ENCODE data around the gene AGK.
"Not testable (repeated sequence)": the region's sequence is repeated elsewhere in the genome, so short reads cannot be mapped to it uniquely, and the experiment has no call there.

The AGK gene

GRCh38 chr7:141686670-141687069 lies 135.5 kb downstream of the AGK start:
- Histone ChIP-seq H3K9ac (ENCODE audit: low read length) (no peak overlapping the region), H3K27me3 (ENCODE audit: insufficient read depth, low read length, poor library complexity) (no peaks in the 10 kb centered on the region), H3K27ac (ENCODE audit: low read depth, low read length) (no peak overlapping the region), H4K5ac (ENCODE audit: low read length) (no peak overlapping the region), H3K18ac (ENCODE audit: low read length) (no peak overlapping the region), H3K56ac (ENCODE audit: low read length) (no peak overlapping the region), H2BK15ac (replicated peaks; ENCODE audit: low read depth) (no peak overlapping the region), H3K23ac (ENCODE audit: low read length) (no peak overlapping the region), H4K8ac (ENCODE audit: low read depth, low read length) (no peak overlapping the region), H3K79me2 (ENCODE audit: control insufficient read depth, insufficient read depth, low read length) (peaks cover 5% of the 10 kb centered on the region), H3K4me1 (ENCODE audit: control insufficient read depth, low read depth, low read length) (peaks cover 8% of the 10 kb centered on the region), H3K4ac (ENCODE audit: low read depth, low read length) (no peak overlapping the region), H3K4me2 (ENCODE audit: low read length) (no peak overlapping the region), H3K4me3 (ENCODE audit: low read length) (no peak overlapping the region), H3K36me3 (ENCODE audit: control insufficient read depth, insufficient read depth, low read length) (no peaks in the 10 kb centered on the region), H2BK5ac (ENCODE audit: low read length) (no peak overlapping the region), H2BK120ac (ENCODE audit: low read depth, low read length) (no peak overlapping the region), H2AK5ac (ENCODE audit: low read length) (no peak overlapping the region), H3K79me1 (ENCODE audit: low read length) (peaks cover 11% of the 10 kb centered on the region)
- no CpG with 5 or more reads among the region's 6 CpGs for whole genome bisulfite sequencing (ENCODE audit: extremely low coverage, insufficient coverage, low lambda C conversion rate)
- DNase-seq = no peak

- no CpG with 5 or more reads among the region's 5 CpGs for whole genome bisulfite sequencing (ENCODE audit: extremely low coverage, insufficient coverage, low lambda C conversion rate)
- Histone ChIP-seq H3K56ac (ENCODE audit: low read length) (no peak overlapping the region), H3K27me3 (ENCODE audit: insufficient read depth, low read length, poor library complexity) (no peaks in the 10 kb centered on the region), H3K9ac (ENCODE audit: low read length) (no peak overlapping the region), H3K79me2 (ENCODE audit: control insufficient read depth, insufficient read depth, low read length) (peaks cover 5% of the 10 kb centered on the region), H2BK120ac (ENCODE audit: low read depth, low read length) (no peak overlapping the region), H3K23ac (ENCODE audit: low read length) (no peak overlapping the region), H2BK5ac (ENCODE audit: low read length) (no peak overlapping the region), H3K4me1 (ENCODE audit: control insufficient read depth, low read depth, low read length) (peaks cover 8% of the 10 kb centered on the region), H4K5ac (ENCODE audit: low read length) (no peak overlapping the region), H3K4ac (ENCODE audit: low read depth, low read length) (no peak overlapping the region), H2BK15ac (replicated peaks; ENCODE audit: low read depth) (no peak overlapping the region), H2AK5ac (ENCODE audit: low read length) (no peak overlapping the region), H3K4me2 (ENCODE audit: low read length) (no peak overlapping the region), H3K36me3 (ENCODE audit: control insufficient read depth, insufficient read depth, low read length) (no peaks in the 10 kb centered on the region), H3K18ac (ENCODE audit: low read length) (no peak overlapping the region), H3K79me1 (ENCODE audit: low read length) (peaks cover 12% of the 10 kb centered on the region), H3K27ac (ENCODE audit: low read depth, low read length) (no peak overlapping the region), H3K4me3 (ENCODE audit: low read length) (no peak overlapping the region), H4K8ac (ENCODE audit: low read depth, low read length) (no peak overlapping the region)
- DNase-seq = no peak
Observed at GRCh38 chr7:141688043-141688442, 136.8 kb downstream of the AGK start.

DNA sequence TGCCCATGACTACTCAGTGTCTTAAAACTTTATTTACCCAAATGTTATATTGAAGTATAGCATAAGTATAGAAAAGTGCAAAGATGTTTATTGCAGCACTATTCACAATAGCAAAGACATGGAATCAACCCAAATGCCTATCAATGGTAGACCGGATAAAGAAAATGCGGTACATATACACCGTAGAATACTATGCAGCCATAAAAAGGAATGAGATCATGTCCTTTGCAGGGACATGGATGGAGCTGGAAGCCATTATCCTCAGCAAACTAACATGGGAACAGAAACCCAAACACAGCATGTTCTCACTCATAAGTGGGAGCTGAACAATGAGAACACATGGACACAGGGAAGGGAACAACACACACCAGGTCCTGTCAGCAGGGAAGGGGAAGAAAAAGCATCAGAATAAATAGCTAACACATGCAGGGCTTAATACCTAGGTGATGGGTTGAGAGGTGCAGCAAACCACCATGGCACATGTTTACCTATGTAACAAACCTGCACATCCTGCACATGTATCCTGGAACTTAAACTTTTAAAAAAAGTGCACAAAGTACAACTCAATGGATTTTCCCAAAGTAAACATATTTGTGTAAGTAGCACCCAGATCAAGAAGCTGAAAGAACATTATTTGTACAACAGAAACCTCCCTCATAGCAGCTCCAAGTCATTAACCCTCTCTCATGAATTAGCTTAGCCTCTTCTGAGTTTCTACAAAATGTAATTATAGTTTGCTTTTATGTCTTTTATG lies 138.0 kb downstream of the AGK start:
- not testable (repeated sequence) for H3K27ac ChIP-seq (ENCODE audit: low read depth, low read length); H3K18ac ChIP-seq (ENCODE audit: low read length); H3K36me3 ChIP-seq (ENCODE audit: control insufficient read depth, insufficient read depth, low read length); H3K27me3 ChIP-seq (ENCODE audit: insufficient read depth, low read length, poor library complexity); H2BK120ac ChIP-seq (ENCODE audit: low read depth, low read length); H4K5ac ChIP-seq (ENCODE audit: low read length); H3K4ac ChIP-seq (ENCODE audit: low read depth, low read length); DNase-seq; H3K23ac ChIP-seq (ENCODE audit: low read length); H3K4me3 ChIP-seq (ENCODE audit: low read length); H2BK15ac ChIP-seq (replicated peaks; ENCODE audit: low read depth); H3K9ac ChIP-seq (ENCODE audit: low read length); H4K8ac ChIP-seq (ENCODE audit: low read depth, low read length); H2BK5ac ChIP-seq (ENCODE audit: low read length); H2AK5ac ChIP-seq (ENCODE audit: low read length); H3K4me1 ChIP-seq (ENCODE audit: control insufficient read depth, low read depth, low read length); H3K56ac ChIP-seq (ENCODE audit: low read length); H3K4me2 ChIP-seq (ENCODE audit: low read length); H3K79me2 ChIP-seq (ENCODE audit: control insufficient read depth, insufficient read depth, low read length)
- H3K79me1 ChIP-seq (ENCODE audit: low read length) = peaks cover 12% of the 10 kb centered on the region
- no CpG with 5 or more reads among the region's 3 CpGs for WGBS (ENCODE audit: extremely low coverage, insufficient coverage, low lambda C conversion rate)

DNA sequence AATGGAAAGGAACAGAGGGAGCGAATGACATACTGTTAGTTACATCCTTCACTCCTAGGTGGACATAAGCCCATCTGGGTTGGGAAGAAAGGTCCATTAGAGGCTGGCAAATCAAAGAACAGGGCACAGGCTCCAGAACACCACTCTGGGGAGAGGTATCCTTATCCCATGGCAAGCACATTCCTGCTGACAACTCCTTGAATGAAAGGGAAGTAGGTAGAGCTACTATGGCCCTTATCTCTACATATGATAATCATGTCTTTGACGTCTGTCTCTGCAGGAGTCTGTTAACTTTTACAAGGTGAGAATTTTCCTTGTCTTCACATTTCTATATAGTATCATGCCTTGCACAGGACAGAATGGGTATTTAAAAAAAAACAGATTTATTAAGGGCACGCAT lies 140.3 kb downstream of the AGK start:
- Histone ChIP-seq H3K27ac (ENCODE audit: low read depth, low read length) (no peak overlapping the region), H3K36me3 (ENCODE audit: control insufficient read depth, insufficient read depth, low read length) (no peaks in the 10 kb centered on the region), H3K4ac (ENCODE audit: low read depth, low read length) (no peak overlapping the region), H2BK15ac (replicated peaks; ENCODE audit: low read depth) (no peak overlapping the region), H3K79me2 (ENCODE audit: control insufficient read depth, insufficient read depth, low read length) (peaks cover 12% of the 10 kb centered on the region), H4K8ac (ENCODE audit: low read depth, low read length) (no peak overlapping the region), H2AK5ac (ENCODE audit: low read length) (no peak overlapping the region), H3K4me1 (ENCODE audit: control insufficient read depth, low read depth, low read length) (peaks cover 8% of the 10 kb centered on the region), H3K27me3 (ENCODE audit: insufficient read depth, low read length, poor library complexity) (no peaks in the 10 kb centered on the region), H3K23ac (ENCODE audit: low read length) (peak overlapping the region; percentile 81), H3K4me3 (ENCODE audit: low read length) (no peak overlapping the region), H4K5ac (ENCODE audit: low read length) (no peak overlapping the region), H3K9ac (ENCODE audit: low read length) (no peak overlapping the region), H3K79me1 (ENCODE audit: low read length) (peaks cover 20% of the 10 kb centered on the region), H2BK120ac (ENCODE audit: low read depth, low read length) (no peak overlapping the region), H2BK5ac (ENCODE audit: low read length) (no peak overlapping the region), H3K4me2 (ENCODE audit: low read length) (no peak overlapping the region), H3K56ac (ENCODE audit: low read length) (peak overlapping the region; percentile 27), H3K18ac (ENCODE audit: low read length) (no peak overlapping the region)
- DNase-seq = peak; percentile 76
- no CpG with 5 or more reads among the region's 3 CpGs for WGBS (ENCODE audit: extremely low coverage, insufficient coverage, low lambda C conversion rate)

DNA sequence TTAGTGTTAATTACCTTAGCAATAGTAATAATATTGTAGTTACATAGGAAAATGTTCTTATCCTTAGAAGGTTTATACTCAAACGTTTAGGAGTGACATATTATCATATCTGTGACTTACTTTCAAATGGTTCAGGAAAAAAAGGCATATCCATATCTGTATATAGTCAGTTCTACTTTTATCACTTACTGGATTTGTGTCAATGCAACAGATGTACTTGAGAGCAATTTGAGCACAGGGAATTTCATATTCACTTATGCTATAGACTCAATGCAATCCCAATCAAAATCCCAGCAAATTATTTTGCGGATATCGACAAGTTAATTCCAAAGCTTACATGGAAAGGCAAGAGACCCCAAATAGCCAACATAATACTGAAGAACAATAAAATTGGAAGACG lies 140.8 kb downstream of the AGK start:
- H3K27me3 ChIP-seq (ENCODE audit: insufficient read depth, low read length, poor library complexity) = no peaks in the 10 kb centered on the region
- H3K4ac ChIP-seq (ENCODE audit: low read depth, low read length) = no peak overlapping the region
- H4K5ac ChIP-seq (ENCODE audit: low read length) = no peak overlapping the region
- H3K4me3 ChIP-seq (ENCODE audit: low read length) = no peak overlapping the region
- no peak overlapping the region for H2BK15ac ChIP-seq (replicated peaks; ENCODE audit: low read depth)
- no peak overlapping the region for H3K4me2 ChIP-seq (ENCODE audit: low read length)
- H3K56ac ChIP-seq (ENCODE audit: low read length) = no peak overlapping the region
- H2AK5ac ChIP-seq (ENCODE audit: low read length) = no peak overlapping the region
- H3K36me3 ChIP-seq (ENCODE audit: control insufficient read depth, insufficient read depth, low read length) = no peaks in the 10 kb centered on the region
- H3K27ac ChIP-seq (ENCODE audit: low read depth, low read length) = no peak overlapping the region
- H3K79me2 ChIP-seq (ENCODE audit: control insufficient read depth, insufficient read depth, low read length) = peaks cover 14% of the 10 kb centered on the region
- no CpG with 5 or more reads among the region's 4 CpGs for WGBS (ENCODE audit: extremely low coverage, insufficient coverage, low lambda C conversion rate)
- H3K4me1 ChIP-seq (ENCODE audit: control insufficient read depth, low read depth, low read length) = peaks cover 8% of the 10 kb centered on the region
- H3K18ac ChIP-seq (ENCODE audit: low read length) = no peak overlapping the region
- H2BK120ac ChIP-seq (ENCODE audit: low read depth, low read length) = no peak overlapping the region
- H3K23ac ChIP-seq (ENCODE audit: low read length) = no peak overlapping the region
- peaks cover 22% of the 10 kb centered on the region for H3K79me1 ChIP-seq (ENCODE audit: low read length)
- H3K9ac ChIP-seq (ENCODE audit: low read length) = no peak overlapping the region
- no peak overlapping the region for H2BK5ac ChIP-seq (ENCODE audit: low read length)
- H4K8ac ChIP-seq (ENCODE audit: low read depth, low read length) = no peak overlapping the region
- no peak for DNase-seq

GRCh38 chr7:141693082-141693481 lies 141.9 kb downstream of the AGK start:
- no peak overlapping the region for H3K27ac ChIP-seq (ENCODE audit: low read depth, low read length)
- no peak overlapping the region for H3K56ac ChIP-seq (ENCODE audit: low read length)
- H3K79me2 ChIP-seq (ENCODE audit: control insufficient read depth, insufficient read depth, low read length) = peaks cover 20% of the 10 kb centered on the region
- H2BK120ac ChIP-seq (ENCODE audit: low read depth, low read length) = no peak overlapping the region
- H3K9ac ChIP-seq (ENCODE audit: low read length) = no peak overlapping the region
- no peak overlapping the region for H2BK5ac ChIP-seq (ENCODE audit: low read length)
- H3K4me2 ChIP-seq (ENCODE audit: low read length) = no peak overlapping the region
- H2BK15ac ChIP-seq (replicated peaks; ENCODE audit: low read depth) = no peak overlapping the region
- H3K18ac ChIP-seq (ENCODE audit: low read length) = no peak overlapping the region
- no peak overlapping the region for H2AK5ac ChIP-seq (ENCODE audit: low read length)
- H3K4ac ChIP-seq (ENCODE audit: low read depth, low read length) = no peak overlapping the region
- H3K79me1 ChIP-seq (ENCODE audit: low read length) = peaks cover 23% of the 10 kb centered on the region
- H4K8ac ChIP-seq (ENCODE audit: low read depth, low read length) = no peak overlapping the region
- H4K5ac ChIP-seq (ENCODE audit: low read length) = no peak overlapping the region
- H3K23ac ChIP-seq (ENCODE audit: low read length) = no peak overlapping the region
- H3K4me1 ChIP-seq (ENCODE audit: control insufficient read depth, low read depth, low read length) = peaks cover 12% of the 10 kb centered on the region
- H3K36me3 ChIP-seq (ENCODE audit: control insufficient read depth, insufficient read depth, low read length) = no peaks in the 10 kb centered on the region
- no CpG with 5 or more reads among the region's 3 CpGs for WGBS (ENCODE audit: extremely low coverage, insufficient coverage, low lambda C conversion rate)
- DNase-seq = no peak
- H3K27me3 ChIP-seq (ENCODE audit: insufficient read depth, low read length, poor library complexity) = no peaks in the 10 kb centered on the region
- H3K4me3 ChIP-seq (ENCODE audit: low read length) = no peak overlapping the region
